GM18505 (cell line): Measurements from ENCODE around the gene ACTA1.
"Not testable (repeated sequence)": the region's sequence is repeated elsewhere in the genome, so short reads cannot be mapped to it uniquely, and the experiment has no call there.

ENCODE experiments used
- ATAC-seq: cut with Tn5 transposase; IDR thresholded peaks from one replicate; pipeline ENCODE4 v1.9.1; 2021; ENCODE audit not compliant: unreplicated experiment
- POLR2A ChIP-seq: IDR thresholded peaks from 4 replicates; pipeline ENCODE4 v1.6.1; 2011; ENCODE audit warnings: borderline replicate concordance; ENCODE audit not compliant: insufficient read depth, insufficient read length; ENCODE audit errors: extremely low read depth

Gene ACTA1

DNA sequence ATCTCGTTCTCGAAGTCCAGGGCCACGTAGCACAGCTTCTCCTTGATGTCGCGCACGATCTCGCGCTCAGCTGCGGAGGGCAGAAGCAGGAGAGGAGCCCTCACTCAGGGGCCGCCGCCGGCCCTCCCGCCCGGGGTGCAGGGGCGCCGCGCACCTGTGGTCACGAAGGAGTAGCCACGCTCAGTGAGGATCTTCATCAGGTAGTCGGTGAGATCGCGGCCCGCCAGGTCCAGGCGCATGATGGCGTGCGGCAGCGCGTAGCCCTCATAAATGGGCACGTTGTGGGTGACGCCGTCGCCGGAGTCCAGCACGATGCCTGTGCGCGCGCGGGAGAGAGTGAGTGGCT, 1.8 kb downstream of the ACTA1 start:
- ATAC-seq, result no peak
- TF ChIP-seq POLR2A, result no peak

- no peak for TF ChIP-seq POLR2A
- ATAC-seq, result no peak
These were observed 2.4 kb downstream of the ACTA1 start for GRCh38 chr1:229431284-229432115.

DNA sequence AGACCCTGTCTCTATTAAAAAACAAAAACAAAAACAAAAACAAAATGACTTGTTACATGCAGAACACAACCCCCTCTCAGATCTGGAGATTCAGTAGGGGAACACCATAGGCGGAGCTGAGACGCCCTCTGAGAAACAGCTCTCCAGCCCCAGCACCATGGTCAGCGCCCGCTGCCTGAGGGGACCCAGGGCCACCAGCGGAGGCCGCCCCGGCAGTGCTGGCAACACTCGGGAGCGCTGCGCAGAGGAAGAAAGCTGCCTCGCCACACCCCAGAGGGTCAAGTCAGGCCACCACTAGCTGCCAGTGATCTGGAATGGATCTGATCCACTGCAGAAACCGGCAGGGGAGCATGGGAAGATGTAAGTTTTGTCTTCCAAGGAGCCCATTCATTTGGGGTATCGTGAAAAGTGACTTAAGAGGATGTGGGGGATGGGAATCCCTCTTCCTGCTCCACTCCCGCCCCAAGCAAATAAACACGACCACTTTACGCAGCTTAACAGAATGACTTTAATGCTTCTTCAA, 3.1 kb downstream of the ACTA1 start:
- TF ChIP-seq POLR2A, result no peak
- no peak for ATAC-seq

DNA sequence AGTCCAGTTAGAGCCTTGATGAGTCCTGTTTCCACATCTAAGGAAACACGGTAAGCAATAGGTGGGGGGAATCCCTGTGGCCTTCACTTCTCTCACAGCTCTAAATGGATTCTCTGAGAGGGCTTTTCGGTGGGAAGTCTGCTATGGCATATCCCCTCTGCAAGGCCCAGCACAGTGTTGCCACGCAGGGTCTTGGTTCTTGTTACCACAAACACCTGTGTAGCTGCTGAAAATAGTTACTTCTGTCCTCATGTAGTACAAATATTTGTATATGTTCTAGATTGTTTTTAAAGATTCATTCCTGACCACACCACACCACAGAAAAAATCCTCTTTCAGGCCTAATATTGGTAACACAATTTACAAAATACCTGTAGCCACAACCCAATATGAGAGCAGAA, 5.6 kb downstream of the ACTA1 start:
- no peak for TF ChIP-seq POLR2A
- ATAC-seq, result no peak

DNA sequence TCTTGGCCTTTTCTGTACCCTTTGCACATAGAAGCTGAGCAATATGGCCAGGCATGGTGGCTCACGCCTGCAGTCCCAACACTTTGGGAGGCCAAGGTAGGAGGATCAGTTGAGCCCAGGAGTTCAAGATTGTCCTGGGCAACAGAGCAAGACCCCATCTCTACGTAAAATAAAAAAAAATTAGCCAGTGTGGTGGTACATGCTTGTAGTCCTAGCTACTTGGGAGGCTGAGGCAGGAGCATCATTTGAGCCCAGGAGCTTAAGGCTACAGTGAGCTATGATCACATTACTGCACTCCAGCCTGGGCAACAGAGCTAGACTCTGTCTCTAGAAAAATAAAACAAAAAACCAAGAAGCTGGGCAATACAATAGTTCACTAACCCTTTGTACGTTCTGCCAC, 6.3 kb downstream of the ACTA1 start:
- TF ChIP-seq POLR2A, result no peak
- no peak for ATAC-seq

GRCh38 chr1:229425564-229426159, 8.2 kb downstream of the ACTA1 start:
- ATAC-seq, result no peak
- no peak for TF ChIP-seq POLR2A

DNA sequence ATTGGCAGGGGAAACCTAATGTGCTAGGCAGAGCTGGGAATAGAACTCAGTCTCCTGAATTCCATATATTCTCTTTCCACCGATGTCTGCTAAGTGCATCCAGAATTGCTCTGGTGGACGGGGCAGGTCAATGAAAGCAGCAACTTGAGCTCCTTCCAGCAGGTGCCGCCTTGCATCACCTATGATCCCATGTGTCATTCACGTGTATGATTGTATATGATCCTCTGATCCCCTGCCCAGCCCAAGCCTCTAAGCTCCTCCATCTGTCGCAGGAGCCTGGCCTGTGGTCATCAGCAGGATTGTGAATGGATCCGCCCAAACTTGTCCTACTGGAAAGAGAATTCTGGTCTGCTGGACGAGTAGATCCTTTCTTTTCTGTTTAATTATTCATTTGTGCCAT, 13.1 kb downstream of the ACTA1 start:
- no peak for TF ChIP-seq POLR2A
- no peak for ATAC-seq

- no peak for TF ChIP-seq POLR2A
- no peak for ATAC-seq
These were observed 13.7 kb downstream of the ACTA1 start for GRCh38 chr1:229420224-229420623.

GRCh38 chr1:229418586-229418985, 15.3 kb downstream of the ACTA1 start:
- not testable (repeated sequence) for ATAC-seq

- not testable (repeated sequence) for ATAC-seq
These were observed 21.1 kb downstream of the ACTA1 start for GRCh38 chr1:229412810-229413209.

DNA sequence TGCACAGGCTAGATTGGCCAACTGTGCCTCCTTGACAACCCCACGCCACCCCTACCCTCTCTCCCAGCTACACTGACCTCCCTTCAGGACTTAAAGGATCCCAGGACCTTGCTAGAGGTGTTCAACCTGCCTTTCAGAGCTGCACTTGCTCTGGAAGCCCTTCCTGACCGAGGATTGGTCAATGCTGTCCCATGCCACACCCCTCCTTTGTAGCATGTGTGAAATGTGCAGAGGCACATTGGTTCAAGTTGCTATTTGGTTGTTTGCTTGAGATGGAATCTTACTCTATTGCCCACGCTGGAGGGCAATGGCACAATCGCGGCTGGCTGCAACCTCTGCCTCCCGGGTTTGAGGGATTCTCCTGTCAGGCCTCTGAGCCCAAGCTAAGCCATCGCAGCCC, 21.8 kb downstream of the ACTA1 start:
- no peak for TF ChIP-seq POLR2A
- no peak for ATAC-seq

DNA sequence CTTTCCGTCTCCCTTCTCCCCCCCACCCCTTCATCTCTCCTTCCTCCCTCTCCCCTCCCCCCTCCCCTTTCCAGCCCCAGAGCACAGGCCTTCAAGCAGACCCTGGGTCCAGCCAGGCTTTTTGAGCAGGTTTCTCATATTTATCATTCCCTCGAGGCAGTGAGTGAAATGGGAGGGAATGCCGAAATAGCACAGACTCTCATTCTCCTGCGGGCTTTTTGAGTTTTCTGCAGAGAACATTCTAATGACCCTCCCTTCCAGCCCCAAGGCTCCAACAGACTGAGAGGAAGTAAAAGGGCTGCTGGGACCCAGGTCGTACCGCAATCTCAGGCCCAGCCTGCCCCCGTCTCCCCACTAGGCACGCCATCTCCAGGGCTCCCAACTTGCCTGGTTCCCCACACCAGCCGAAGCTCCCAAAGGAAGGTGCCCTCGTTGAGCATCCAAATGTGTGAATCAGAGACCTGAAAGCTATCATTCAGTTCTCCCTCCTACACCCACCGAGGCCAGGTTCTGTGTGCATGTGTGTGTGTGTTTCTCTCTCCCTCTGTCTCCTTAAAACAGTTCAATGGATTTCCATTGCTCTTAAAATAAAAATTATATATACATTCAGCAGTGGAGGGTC, 22.3 kb downstream of the ACTA1 start:
- no peak for TF ChIP-seq POLR2A
- ATAC-seq, result no peak

- no peak for TF ChIP-seq POLR2A
- no peak for ATAC-seq
These were observed 23.0 kb downstream of the ACTA1 start for GRCh38 chr1:229410692-229411433.

DNA sequence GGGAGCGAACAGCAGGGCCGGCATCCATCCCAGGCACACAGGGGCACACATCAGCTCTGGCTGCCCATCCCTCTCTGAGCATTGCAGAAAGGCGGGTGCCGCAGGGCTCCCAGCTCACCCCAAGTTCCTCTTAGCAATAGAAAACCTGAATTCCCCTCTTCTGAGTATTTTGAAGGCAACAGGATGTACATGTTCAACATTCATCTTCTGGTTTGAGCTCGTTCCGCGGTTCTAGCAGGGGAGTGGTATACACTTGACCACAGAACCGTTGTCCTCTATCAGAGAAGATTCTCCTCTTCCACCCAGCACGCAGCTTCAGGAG, 23.6 kb downstream of the ACTA1 start:
- ATAC-seq, result no peak

More for the DNA sequence above, 23.6 kb downstream of the ACTA1 start:
- TF ChIP-seq POLR2A, result no peak
